Neuronal stem cell (in vitro differentiated cells): ENCODE results near the gene CTU2.

Experiments
- DNase-seq: peaks from one replicate; pipeline ENCODE4 v3.0.0-alpha.2; 2013; ENCODE audit warnings: low spot score
- H2AFZ ChIP-seq: one replicate; pipeline ENCODE4 v1.6.1; 2013; ENCODE audit warnings: mild to moderate bottlenecking, low read length, inconsistent platforms
- H2AK5ac ChIP-seq: 2 replicates; pipeline ENCODE4 v1.6.1; 2013; ENCODE audit warnings: low read depth, mild to moderate bottlenecking, inconsistent platforms, low read length, moderate library complexity, mixed read lengths
- H2BK120ac ChIP-seq: 2 replicates; pipeline ENCODE4 v1.6.1; 2013; ENCODE audit warnings: low read depth, mild to moderate bottlenecking, inconsistent platforms, low read length, moderate library complexity, mixed read lengths
- H2BK12ac ChIP-seq: one replicate; pipeline ENCODE4 v1.6.1; 2013; ENCODE audit warnings: low read length, inconsistent platforms
- H2BK15ac ChIP-seq: 2 replicates; pipeline ENCODE4 v1.6.1; 2013; ENCODE audit warnings: mild to moderate bottlenecking, low read length, inconsistent platforms, mixed read lengths
- H2BK5ac ChIP-seq: one replicate; pipeline ENCODE4 v1.6.1; 2013; ENCODE audit warnings: inconsistent platforms, mild to moderate bottlenecking, low read length, moderate library complexity
- H3K14ac ChIP-seq: one replicate; pipeline ENCODE4 v1.6.1; 2013; ENCODE audit warnings: low read length, inconsistent platforms
- H3K18ac ChIP-seq: 2 replicates; pipeline ENCODE4 v1.6.1; 2013; ENCODE audit warnings: low read length, inconsistent platforms
- H3K23ac ChIP-seq: 2 replicates; pipeline ENCODE4 v1.6.1; 2013; ENCODE audit warnings: low read depth, mild to moderate bottlenecking, mixed read lengths, low read length, inconsistent platforms; ENCODE audit not compliant: poor library complexity
- H3K27ac ChIP-seq: replicated peaks from 3 replicates; pipeline ENCODE4 v1.5.1; 2013; ENCODE audit warnings: low read length, inconsistent platforms
- H3K27me3 ChIP-seq, 3 experiments: 2 replicates each; pipeline ENCODE4 v1.6.1; 2013; ENCODE audit warnings: low read length in 3 of 3, mild to moderate bottlenecking in 2 of 3, inconsistent platforms in 1 of 3, low read depth in 1 of 3, mixed read lengths in 1 of 3, moderate library complexity in 1 of 3; ENCODE audit not compliant: control insufficient read depth in 3 of 3, insufficient read depth in 3 of 3
- H3K36me3 ChIP-seq, 2 donors: replicated peaks in 1 of 2; 2 replicates each; pipeline ENCODE4 v1.6.1; 2013; ENCODE audit warnings: low read length in 2 of 2; ENCODE audit not compliant: control insufficient read depth in 2 of 2, insufficient read depth in 2 of 2
- H3K4ac ChIP-seq: 2 replicates; pipeline ENCODE4 v1.6.1; 2013; ENCODE audit warnings: inconsistent platforms, mild to moderate bottlenecking, low read length, moderate library complexity
- H3K4me1 ChIP-seq, 2 donors: 1 replicate in 1 of 2; 2 replicates in 1 of 2; pipeline ENCODE4 v1.6.1; 2013; ENCODE audit warnings: low read length in 2 of 2, low read depth in 1 of 2; ENCODE audit not compliant: control insufficient read depth in 2 of 2, insufficient read depth in 1 of 2
- H3K4me2 ChIP-seq: one replicate; pipeline ENCODE4 v1.6.1; 2013; ENCODE audit warnings: mild to moderate bottlenecking, low read length, inconsistent platforms; ENCODE audit not compliant: insufficient read depth, poor library complexity, severe bottlenecking
- H3K4me3 ChIP-seq, 2 donors: 2 replicates each; pipeline ENCODE4 v1.5.1; 2013; ENCODE audit warnings: low read length in 2 of 2, mild to moderate bottlenecking in 2 of 2, inconsistent platforms in 1 of 2, moderate library complexity in 1 of 2
- H3K79me1 ChIP-seq: one replicate; pipeline ENCODE4 v1.6.1; 2013; ENCODE audit warnings: low read depth, mild to moderate bottlenecking, inconsistent platforms, low read length, moderate library complexity
- H3K9ac ChIP-seq: one replicate; pipeline ENCODE4 v1.6.1; 2013; ENCODE audit warnings: mild to moderate bottlenecking, low read depth, low read length, inconsistent platforms; ENCODE audit not compliant: poor library complexity
- H3K9me3 ChIP-seq, 2 donors: replicated peaks in 1 of 2; 2 replicates each; pipeline versions ENCODE3 to v1.6.1; 2013; ENCODE audit warnings: low read length in 2 of 2, mild to moderate bottlenecking in 2 of 2, inconsistent platforms in 1 of 2, low read depth in 1 of 2, mixed read lengths in 1 of 2, moderate library complexity in 1 of 2; ENCODE audit not compliant: control insufficient read depth in 2 of 2, insufficient read depth in 1 of 2
- H4K8ac ChIP-seq: one replicate; pipeline ENCODE4 v1.6.1; 2013; ENCODE audit warnings: low read depth, mild to moderate bottlenecking, inconsistent platforms, low read length, moderate library complexity
- H4K91ac ChIP-seq: one replicate; pipeline ENCODE4 v1.6.1; 2013; ENCODE audit warnings: low read length, low read depth, mild to moderate bottlenecking, inconsistent platforms; ENCODE audit not compliant: poor library complexity
- WGBS, 2 donors: extraction: QIAGEN DNeasy Blood & Tissue Kit; methylation state at CpG; one replicate each; pipeline ENCODE4 v1.1.7; 2013; ENCODE audit warnings: missing lambda C conversion rate in 2 of 2, mixed read lengths in 1 of 2; ENCODE audit not compliant: insufficient read length in 2 of 2, insufficient replicate concordance in 1 of 2; ENCODE audit errors: extremely low coverage in 2 of 2; 5-methylcytosine and 5-hydroxymethylcytosine counted together

Gene CTU2

DNA sequence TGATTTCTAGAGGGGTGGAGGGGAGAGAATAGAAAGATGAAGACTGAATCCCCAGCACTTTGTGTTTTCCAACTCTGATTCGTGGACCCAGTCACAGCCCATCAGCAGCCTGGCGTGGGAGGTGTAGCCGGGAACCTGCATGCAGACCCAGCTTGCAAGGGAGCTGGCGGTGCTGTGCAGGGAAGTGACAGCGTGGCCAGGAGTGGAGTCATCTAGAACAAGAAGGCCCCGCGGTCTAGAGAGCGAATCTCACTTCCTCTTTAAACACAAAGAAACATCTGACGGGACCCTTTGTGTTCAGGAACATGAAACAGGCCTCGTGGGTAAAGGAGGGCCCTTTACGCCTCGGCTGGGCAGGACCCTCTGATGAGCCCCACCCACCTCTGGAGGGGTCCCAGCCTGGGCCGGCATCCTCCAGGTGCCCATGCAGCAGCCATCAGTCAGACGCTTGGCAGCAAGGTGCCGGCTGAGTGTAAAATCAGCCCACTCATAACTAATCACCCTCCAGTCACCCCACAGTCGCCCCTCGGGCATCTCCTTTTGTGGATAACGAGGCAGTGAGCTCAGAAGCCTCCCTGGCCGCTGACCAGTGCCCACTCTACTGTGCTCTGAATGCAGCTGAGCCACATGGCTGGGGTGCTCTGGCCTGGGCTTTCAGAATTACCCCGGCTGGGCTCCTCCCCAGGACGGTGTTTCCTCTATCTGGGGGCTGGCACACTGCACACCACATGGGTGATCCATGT is 24.4 kb upstream of the CTU2 start:
- Histone ChIP-seq H3K27ac (no peak overlapping the region), H4K91ac (no peak overlapping the region), H3K23ac (peak overlapping the region; percentile 99), H3K14ac (no peak overlapping the region), H2AK5ac (no peak overlapping the region), H2AFZ (peak overlapping the region; percentile 69), H3K36me3 (no peaks in the 10 kb centered on the region), H3K18ac (no peak overlapping the region), H3K79me1 (no peaks in the 10 kb centered on the region), H3K4ac (peak overlapping the region; percentile 37), H2BK5ac (no peak overlapping the region), H3K4me2 (no peak overlapping the region), H3K4me1 (peaks cover 15 to 21% of the 10 kb centered on the region in 2 donors), H2BK15ac (peak overlapping the region; percentile 67), H4K8ac (no peak overlapping the region), H3K9ac (peak overlapping the region; percentile 44), H3K27me3 (peaks cover 8 to 30% (median 21%) of the 10 kb centered on the region in 3 experiments), H2BK120ac (no peak overlapping the region), H3K9me3 (no peaks in the 10 kb centered on the region), H2BK12ac (peak overlapping the region; percentile 58), H3K4me3 (no peak overlapping the region)
- DNase-seq, result no peak
- no CpG with 5 or more reads among the region's 21 CpGs for WGBS, 2 donors

- no peak overlapping the region for H2AFZ ChIP-seq
- no peak overlapping the region for H3K4ac ChIP-seq
- peaks cover 3% of the 10 kb centered on the region for H3K79me1 ChIP-seq
- no peak overlapping the region for H3K18ac ChIP-seq
- no peak overlapping the region for H3K14ac ChIP-seq
- no peak for DNase-seq
- no peak overlapping the region for H4K8ac ChIP-seq
- H4K91ac ChIP-seq, result no peak overlapping the region
- H3K27me3 ChIP-seq, result peaks cover 8 to 58% (median 35%) of the 10 kb centered on the region in 3 experiments
- H2BK5ac ChIP-seq, result no peak overlapping the region
- H3K27ac ChIP-seq, result no peak overlapping the region
- no peak overlapping the region for H3K9ac ChIP-seq
- H3K4me3 ChIP-seq, result no peak overlapping the region
- H3K23ac ChIP-seq, result no peak overlapping the region
- H3K4me2 ChIP-seq, result no peak overlapping the region
- no CpG with 5 or more reads among the region's 15 CpGs for WGBS, 2 donors
- no peak overlapping the region for H2BK15ac ChIP-seq
- H2AK5ac ChIP-seq, result no peak overlapping the region
- no peaks in the 10 kb centered on the region for H3K36me3 ChIP-seq
- peaks cover 16 to 21% of the 10 kb centered on the region in 2 donors for H3K4me1 ChIP-seq
- H2BK120ac ChIP-seq, result no peak overlapping the region
- no peaks in the 10 kb centered on the region for H3K9me3 ChIP-seq
- H2BK12ac ChIP-seq, result no peak overlapping the region
These were observed 21.6 kb upstream of the CTU2 start for GRCh38 chr16:88684569-88685155.

- H2AFZ ChIP-seq, result peak overlapping the region; percentile 90
- WGBS, 2 donors, result no CpG with 5 or more reads among the region's 33 CpGs
- H2BK12ac ChIP-seq, result peak overlapping the region; percentile 73
- no peaks in the 10 kb centered on the region for H3K36me3 ChIP-seq
- no peak for DNase-seq
- no peak overlapping the region for H2BK5ac ChIP-seq
- peak overlapping the region; percentile 76 for H3K4ac ChIP-seq
- peaks cover 3% of the 10 kb centered on the region for H3K79me1 ChIP-seq
- peak overlapping the region; percentile 96 for H4K8ac ChIP-seq
- H3K14ac ChIP-seq, result peak overlapping the region; percentile 71
- H3K4me1 ChIP-seq, result peaks cover 16 to 21% of the 10 kb centered on the region in 2 donors
- peak overlapping the region; percentile 81 for H2BK15ac ChIP-seq
- peak overlapping the region; percentile 34 to 77 for H3K4me3 ChIP-seq
- peak overlapping the region; percentile 44 for H3K9ac ChIP-seq
- H3K27me3 ChIP-seq, result peaks cover 8 to 62% (median 35%) of the 10 kb centered on the region in 3 experiments
- H3K18ac ChIP-seq, result peak overlapping the region; percentile 91
- peak overlapping the region; percentile 91 for H3K23ac ChIP-seq
- H3K9me3 ChIP-seq, result no peaks in the 10 kb centered on the region
- H2AK5ac ChIP-seq, result peak overlapping the region; percentile 63
- H3K27ac ChIP-seq, result no peak overlapping the region
- H2BK120ac ChIP-seq, result peak overlapping the region; percentile 81
- no peak overlapping the region for H4K91ac ChIP-seq
- peak overlapping the region; percentile 72 for H3K4me2 ChIP-seq
These were observed 20.9 kb upstream of the CTU2 start for GRCh38 chr16:88685156-88686061.
